Mucosa of stomach (tissue), 1 donor: ENCODE results near the gene ZNF273.

ENCODE experiments used
- H3K27me3 ChIP-seq: one replicate; pipeline ENCODE4 v1.7.0; 2013; ENCODE audit warnings: mild to moderate bottlenecking, low read length; ENCODE audit not compliant: control insufficient read depth, insufficient read depth
- H3K36me3 ChIP-seq: one replicate; pipeline ENCODE4 v1.7.0; 2013; ENCODE audit warnings: low read length; ENCODE audit not compliant: control insufficient read depth, insufficient read depth
- H3K4me1 ChIP-seq: one replicate; pipeline ENCODE4 v1.7.0; 2013; ENCODE audit warnings: mild to moderate bottlenecking, low read length; ENCODE audit not compliant: control insufficient read depth, insufficient read depth
- H3K4me3 ChIP-seq: one replicate; pipeline ENCODE4 v1.7.0; 2013; ENCODE audit warnings: low read length
- H3K9ac ChIP-seq: one replicate; pipeline ENCODE4 v1.7.0; 2013; ENCODE audit warnings: mild to moderate bottlenecking, low read length, moderate library complexity
- H3K9me3 ChIP-seq: one replicate; pipeline ENCODE4 v1.7.0; 2013; ENCODE audit warnings: mild to moderate bottlenecking, low read length, moderate library complexity; ENCODE audit not compliant: control insufficient read depth
- donor health status: Pancreatic carcinoma.

The ZNF273 gene

GRCh38 chr7:64879086-64879730 lies 23.9 kb upstream of the ZNF273 start:
- Histone ChIP-seq H3K9me3 (no peaks in the 10 kb centered on the region), H3K36me3 (no peaks in the 10 kb centered on the region), H3K27me3 (peaks cover 37% of the 10 kb centered on the region), H3K9ac (no peak overlapping the region), H3K4me3 (no peak overlapping the region), H3K4me1 (peaks cover 8% of the 10 kb centered on the region)

GRCh38 chr7:64879800-64880199 lies 23.3 kb upstream of the ZNF273 start:
- H3K4me3 ChIP-seq = no peak overlapping the region
- H3K27me3 ChIP-seq = peaks cover 37% of the 10 kb centered on the region
- peaks cover 8% of the 10 kb centered on the region for H3K4me1 ChIP-seq
- H3K9ac ChIP-seq = no peak overlapping the region
- no peaks in the 10 kb centered on the region for H3K36me3 ChIP-seq
- no peaks in the 10 kb centered on the region for H3K9me3 ChIP-seq

- Histone ChIP-seq H3K9me3 (no peaks in the 10 kb centered on the region), H3K36me3 (no peaks in the 10 kb centered on the region), H3K4me1 (peaks cover 8% of the 10 kb centered on the region), H3K4me3 (no peak overlapping the region), H3K27me3 (peaks cover 37% of the 10 kb centered on the region), H3K9ac (no peak overlapping the region)
These were observed 22.5 kb upstream of the ZNF273 start for GRCh38 chr7:64880322-64881297.

GRCh38 chr7:64881461-64882287 lies 21.4 kb upstream of the ZNF273 start:
- H3K4me1 ChIP-seq = peaks cover 8% of the 10 kb centered on the region
- peak overlapping the region; percentile 43 for H3K9ac ChIP-seq
- H3K4me3 ChIP-seq = no peak overlapping the region
- H3K27me3 ChIP-seq = peaks cover 35% of the 10 kb centered on the region
- no peaks in the 10 kb centered on the region for H3K36me3 ChIP-seq
- no peaks in the 10 kb centered on the region for H3K9me3 ChIP-seq

- peak overlapping the region; percentile 43 for H3K9ac ChIP-seq
- peaks cover 26% of the 10 kb centered on the region for H3K27me3 ChIP-seq
- H3K9me3 ChIP-seq = no peaks in the 10 kb centered on the region
These were observed 20.5 kb upstream of the ZNF273 start for GRCh38 chr7:64882341-64883112.

GRCh38 chr7:64883113-64883905 lies 19.8 kb upstream of the ZNF273 start:
- H3K9ac ChIP-seq = peak overlapping the region; percentile 43

More at GRCh38 chr7:64882341-64883112, 20.5 kb upstream of the ZNF273 start:
- peak overlapping the region; percentile 25 for H3K4me3 ChIP-seq
- H3K36me3 ChIP-seq = no peaks in the 10 kb centered on the region
- H3K4me1 ChIP-seq = peaks cover 4% of the 10 kb centered on the region

GRCh38 chr7:64884085-64884912 lies 18.8 kb upstream of the ZNF273 start:
- peaks cover 32% of the 10 kb centered on the region for H3K27me3 ChIP-seq

More at GRCh38 chr7:64883113-64883905, 19.8 kb upstream of the ZNF273 start:
- H3K27me3 ChIP-seq = peaks cover 24% of the 10 kb centered on the region
- H3K4me3 ChIP-seq = no peak overlapping the region
- peaks cover 9% of the 10 kb centered on the region for H3K4me1 ChIP-seq
- no peaks in the 10 kb centered on the region for H3K36me3 ChIP-seq
- H3K9me3 ChIP-seq = no peaks in the 10 kb centered on the region

GRCh38 chr7:64884913-64885370 lies 18.1 kb upstream of the ZNF273 start:
- no peak overlapping the region for H3K4me3 ChIP-seq
- H3K4me1 ChIP-seq = peaks cover 14% of the 10 kb centered on the region
- no peaks in the 10 kb centered on the region for H3K36me3 ChIP-seq
- peaks cover 38% of the 10 kb centered on the region for H3K27me3 ChIP-seq
- no peaks in the 10 kb centered on the region for H3K9me3 ChIP-seq
- no peak overlapping the region for H3K9ac ChIP-seq

More at GRCh38 chr7:64884085-64884912, 18.8 kb upstream of the ZNF273 start:
- Histone ChIP-seq H3K4me3 (no peak overlapping the region), H3K36me3 (no peaks in the 10 kb centered on the region), H3K9me3 (no peaks in the 10 kb centered on the region), H3K9ac (no peak overlapping the region), H3K4me1 (peaks cover 12% of the 10 kb centered on the region)

- Histone ChIP-seq H3K27me3 (peaks cover 42% of the 10 kb centered on the region), H3K9me3 (no peaks in the 10 kb centered on the region), H3K4me1 (peaks cover 14% of the 10 kb centered on the region), H3K4me3 (no peak overlapping the region), H3K9ac (no peak overlapping the region), H3K36me3 (no peaks in the 10 kb centered on the region)
These were observed 17.4 kb upstream of the ZNF273 start for GRCh38 chr7:64885520-64886240.
